GM23248 (cell line): ENCODE results near the gene GPR150.

Source experiments
- EZH2 ChIP-seq: fragments of 200-600 bp; sonication (generic); IDR thresholded peaks from 2 replicates; pipeline ENCODE4 v1.6.1; 2018; ENCODE audit warnings: antibody characterized with exemption, mild to moderate bottlenecking; ENCODE audit not compliant: insufficient read depth, poor library complexity, severe bottlenecking
- EZH2phosphoT487 ChIP-seq: fragments of 200-600 bp; sonication (generic); IDR thresholded peaks from 2 replicates; pipeline ENCODE4 v1.6.1; 2018; ENCODE audit warnings: antibody characterized with exemption, moderate library complexity, mild to moderate bottlenecking, low read depth; ENCODE audit not compliant: insufficient read depth

GRCh38 chr5:95667678-95668077, 47.8 kb downstream of the GPR150 start:
- no peak for TF ChIP-seq EZH2
- TF ChIP-seq EZH2phosphoT487, result no peak
